GM06990 (cell line): ENCODE results near the gene ATP1B4.

ENCODE experiments used
- DNase-seq: peaks from one replicate; pipeline ENCODE4 v3.0.0-alpha.2; 2011; ENCODE audit not compliant: insufficient read length; ENCODE audit errors: extremely low read depth
- H3K27me3 ChIP-seq: replicated peaks from 2 replicates; pipeline ENCODE4 v1.6.0; 2011; ENCODE audit warnings: low read length; ENCODE audit not compliant: control insufficient read depth, insufficient read depth
- H3K36me3 ChIP-seq: 2 replicates; pipeline ENCODE4 v1.5.1; 2011; ENCODE audit warnings: low read length; ENCODE audit not compliant: control insufficient read depth, insufficient read depth
- H3K4me3 ChIP-seq: replicated peaks from 2 replicates; pipeline ENCODE4 v1.5.1; 2011; ENCODE audit warnings: low read depth, mild to moderate bottlenecking, control low read depth, low read length
- CTCF ChIP-seq: IDR thresholded peaks from 2 replicates; pipeline ENCODE4 v1.5.1; 2011; ENCODE audit warnings: low read length, control low read depth, mild to moderate bottlenecking, inconsistent platforms; ENCODE audit not compliant: insufficient read depth, poor library complexity, severe bottlenecking

The ATP1B4 gene

DNA sequence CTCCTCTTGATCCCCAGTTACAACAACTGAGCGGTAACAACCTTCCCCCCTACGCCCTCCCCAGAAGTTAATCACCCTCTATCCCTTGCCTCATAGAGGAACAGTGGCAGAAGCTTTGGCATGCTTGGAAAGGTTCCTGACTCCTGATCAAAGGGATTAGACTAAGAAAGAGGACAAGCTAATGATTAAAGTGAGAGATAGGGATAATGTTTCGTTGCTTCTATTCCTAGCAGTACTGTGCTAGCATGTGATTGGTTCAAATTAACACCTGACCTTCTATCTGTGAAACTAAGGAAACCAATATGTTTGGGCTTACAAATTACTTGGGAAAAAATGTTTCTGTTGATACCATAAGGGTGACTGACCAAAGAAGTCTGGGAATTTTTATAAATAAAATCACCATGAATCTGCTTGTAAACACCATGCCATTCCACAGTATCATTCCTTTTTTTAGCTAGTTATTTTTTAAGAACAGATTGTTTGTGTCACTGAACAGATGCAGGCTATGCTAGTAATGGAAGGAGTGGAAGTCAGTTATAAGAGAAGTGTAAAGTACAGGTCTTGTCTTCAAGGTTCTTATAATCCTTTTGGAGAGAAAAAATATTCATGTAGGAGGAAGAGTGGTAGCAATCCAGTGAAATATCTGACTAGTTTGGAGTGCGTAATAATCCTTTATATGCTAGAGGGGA lies 11.3 kb upstream of the ATP1B4 start:
- Histone ChIP-seq H3K36me3 (no peaks in the 10 kb centered on the region), H3K27me3 (no peaks in the 10 kb centered on the region), H3K4me3 (no peak overlapping the region)
- no peak for TF ChIP-seq CTCF
- DNase-seq: no peak

GRCh38 chrX:120356084-120356483 lies 5.8 kb upstream of the ATP1B4 start:
- no peak overlapping the region for H3K4me3 ChIP-seq
- no peaks in the 10 kb centered on the region for H3K27me3 ChIP-seq
- no peak for DNase-seq
- no peaks in the 10 kb centered on the region for H3K36me3 ChIP-seq
- TF ChIP-seq CTCF: no peak

GRCh38 chrX:120357186-120357585 lies 4.7 kb upstream of the ATP1B4 start:
- H3K4me3 ChIP-seq: no peak overlapping the region
- no peak for DNase-seq
- H3K36me3 ChIP-seq: no peaks in the 10 kb centered on the region
- no peak for TF ChIP-seq CTCF
- no peaks in the 10 kb centered on the region for H3K27me3 ChIP-seq

GRCh38 chrX:120358737-120359456 lies 3.0 kb upstream of the ATP1B4 start:
- no peak overlapping the region for H3K4me3 ChIP-seq
- no peaks in the 10 kb centered on the region for H3K36me3 ChIP-seq
- DNase-seq: no peak
- TF ChIP-seq CTCF: no peak
- no peaks in the 10 kb centered on the region for H3K27me3 ChIP-seq

DNA sequence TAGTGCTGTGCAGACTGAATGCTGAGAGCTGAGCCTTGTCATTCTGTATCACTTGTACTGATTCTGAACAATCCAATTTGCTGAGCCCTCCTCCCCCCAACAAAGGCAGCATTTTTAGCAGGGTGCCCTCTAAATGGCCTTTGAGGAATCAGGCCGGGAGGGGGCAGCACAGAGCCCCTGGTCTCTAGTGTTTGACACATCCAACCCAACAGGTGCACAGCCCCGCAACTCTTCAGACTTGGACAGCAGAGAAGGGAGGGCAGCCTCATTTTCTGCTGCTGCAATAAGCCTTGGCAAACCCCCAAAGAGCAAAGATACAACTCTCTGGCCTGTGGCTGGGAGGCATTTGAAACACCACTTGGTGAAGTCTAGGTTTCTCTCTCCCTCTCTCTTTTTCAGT lies 3.4 kb downstream of the ATP1B4 start:
- Histone ChIP-seq H3K36me3 (no peaks in the 10 kb centered on the region), H3K4me3 (no peak overlapping the region), H3K27me3 (no peaks in the 10 kb centered on the region; the same call in 1 of the 2 replicates)
- TF ChIP-seq CTCF: peak; percentile 77
- no peak for DNase-seq
